D721Med (cell line): ENCODE measurements around the gene LIMK2.
A peak's percentile ranks its signal among the peaks of the same experiment; 100 is the strongest.
"Not testable (repeated sequence)": the region's sequence is repeated elsewhere in the genome, so short reads cannot be mapped to it uniquely, and the experiment has no call there.

Source experiments
- DNase-seq: peaks from one replicate; pipeline ENCODE4 v3.0.0; 2011; ENCODE audit warnings: low spot score; ENCODE audit not compliant: insufficient read length
- FAIRE-seq: peaks from 2 replicates; lab custom pipeline; 2011; peaks lifted over from hg19 to GRCh38; lab: Jason Lieb, UNC
- TF ChIP-seq, protein P1 (sequence below): IDR thresholded peaks from 2 replicates; pipeline ENCODE4 v1.5.1; 2012; ENCODE audit warnings: mild to moderate bottlenecking, control low read depth; ENCODE audit not compliant: insufficient read depth; ENCODE audit errors: missing control alignments

The LIMK2 gene

DNA sequence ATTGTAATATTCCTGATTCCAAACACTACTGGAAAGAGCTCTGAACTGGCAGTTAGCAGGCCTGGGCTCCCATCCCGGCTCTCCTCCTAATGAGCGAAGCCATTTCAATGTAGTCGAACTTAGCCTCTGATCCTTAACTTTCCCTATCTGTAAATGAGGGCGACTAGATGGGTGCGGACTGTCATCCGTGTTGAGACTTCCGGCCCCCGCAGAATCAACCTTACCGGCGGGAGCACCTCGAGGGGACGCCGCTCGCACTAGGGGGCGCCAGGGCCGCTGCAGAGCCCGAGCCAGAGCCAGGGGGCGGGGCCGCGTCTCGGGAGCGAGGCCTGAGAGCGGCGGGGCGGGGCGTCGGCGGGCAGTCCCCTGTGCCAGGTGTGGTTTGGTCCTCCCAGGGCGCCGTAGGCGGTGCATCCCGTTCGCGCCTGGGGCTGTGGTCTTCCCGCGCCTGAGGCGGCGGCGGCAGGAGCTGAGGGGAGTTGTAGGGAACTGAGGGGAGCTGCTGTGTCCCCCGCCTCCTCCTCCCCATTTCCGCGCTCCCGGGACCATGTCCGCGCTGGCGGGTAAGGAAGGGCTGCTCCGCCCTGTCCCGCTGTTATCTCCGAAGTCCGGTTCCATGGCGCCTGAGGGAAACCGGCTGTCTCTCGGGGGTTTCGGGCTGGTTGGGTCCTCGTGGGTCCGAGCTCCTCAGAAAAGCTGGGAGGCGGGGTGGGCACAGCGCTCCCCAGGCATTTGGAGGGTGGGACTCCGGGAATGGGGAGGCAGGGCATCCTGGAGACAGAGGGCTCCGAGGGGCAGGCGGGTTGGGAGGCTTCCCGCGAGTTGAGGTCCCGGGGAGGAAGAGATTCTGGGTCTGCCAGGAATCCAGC lies at the start of gene LIMK2:
Gene LIMK2 (plus strand): TSS at position 437 of the 869 bp plus-strand sequence. CDS start 111 bp downstream, at position 548.
- DNase-seq (peak; percentile 61), FAIRE-seq (no peak)
- TF ChIP-seq, protein P1, sequence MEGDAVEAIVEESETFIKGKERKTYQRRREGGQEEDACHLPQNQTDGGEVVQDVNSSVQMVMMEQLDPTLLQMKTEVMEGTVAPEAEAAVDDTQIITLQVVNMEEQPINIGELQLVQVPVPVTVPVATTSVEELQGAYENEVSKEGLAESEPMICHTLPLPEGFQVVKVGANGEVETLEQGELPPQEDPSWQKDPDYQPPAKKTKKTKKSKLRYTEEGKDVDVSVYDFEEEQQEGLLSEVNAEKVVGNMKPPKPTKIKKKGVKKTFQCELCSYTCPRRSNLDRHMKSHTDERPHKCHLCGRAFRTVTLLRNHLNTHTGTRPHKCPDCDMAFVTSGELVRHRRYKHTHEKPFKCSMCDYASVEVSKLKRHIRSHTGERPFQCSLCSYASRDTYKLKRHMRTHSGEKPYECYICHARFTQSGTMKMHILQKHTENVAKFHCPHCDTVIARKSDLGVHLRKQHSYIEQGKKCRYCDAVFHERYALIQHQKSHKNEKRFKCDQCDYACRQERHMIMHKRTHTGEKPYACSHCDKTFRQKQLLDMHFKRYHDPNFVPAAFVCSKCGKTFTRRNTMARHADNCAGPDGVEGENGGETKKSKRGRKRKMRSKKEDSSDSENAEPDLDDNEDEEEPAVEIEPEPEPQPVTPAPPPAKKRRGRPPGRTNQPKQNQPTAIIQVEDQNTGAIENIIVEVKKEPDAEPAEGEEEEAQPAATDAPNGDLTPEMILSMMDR, result peak; percentile 73

GRCh38 chr22:31170971-31171370 lies 41.1 kb upstream of the LIMK2 start:
- TF ChIP-seq, protein P1, result no peak
- no peak for FAIRE-seq

GRCh38 chr22:31171734-31172133 lies 40.4 kb upstream of the LIMK2 start:
- FAIRE-seq, DNase-seq: not testable (repeated sequence)

More at GRCh38 chr22:31170971-31171370, 41.1 kb upstream of the LIMK2 start:
- no peak for DNase-seq

GRCh38 chr22:31173386-31174145 lies 38.5 kb upstream of the LIMK2 start:
- TF ChIP-seq, protein P1, result no peak
- FAIRE-seq (no peak), DNase-seq (no peak)

DNA sequence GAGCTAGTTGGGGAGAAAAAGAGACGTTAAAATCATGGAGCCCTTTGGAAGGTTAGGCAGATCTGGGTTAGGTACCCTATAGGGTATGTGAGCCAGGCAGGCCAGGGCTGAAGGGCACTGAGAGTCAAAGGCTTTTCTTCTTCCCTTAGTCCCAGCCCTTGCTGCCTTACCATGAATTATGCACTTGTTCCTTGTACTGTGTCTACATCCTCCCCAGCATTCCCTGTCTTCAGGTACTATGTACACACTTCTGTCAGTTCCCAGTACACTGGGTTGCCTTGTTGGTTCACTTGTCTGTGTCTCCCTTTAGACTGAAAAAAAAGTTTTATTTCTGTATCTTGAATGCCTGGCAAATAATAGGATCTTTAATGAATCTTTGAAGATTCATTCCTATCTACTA lies 35.2 kb upstream of the LIMK2 start:
- DNase-seq (no peak), FAIRE-seq (no peak)
- TF ChIP-seq, protein P1, result no peak

DNA sequence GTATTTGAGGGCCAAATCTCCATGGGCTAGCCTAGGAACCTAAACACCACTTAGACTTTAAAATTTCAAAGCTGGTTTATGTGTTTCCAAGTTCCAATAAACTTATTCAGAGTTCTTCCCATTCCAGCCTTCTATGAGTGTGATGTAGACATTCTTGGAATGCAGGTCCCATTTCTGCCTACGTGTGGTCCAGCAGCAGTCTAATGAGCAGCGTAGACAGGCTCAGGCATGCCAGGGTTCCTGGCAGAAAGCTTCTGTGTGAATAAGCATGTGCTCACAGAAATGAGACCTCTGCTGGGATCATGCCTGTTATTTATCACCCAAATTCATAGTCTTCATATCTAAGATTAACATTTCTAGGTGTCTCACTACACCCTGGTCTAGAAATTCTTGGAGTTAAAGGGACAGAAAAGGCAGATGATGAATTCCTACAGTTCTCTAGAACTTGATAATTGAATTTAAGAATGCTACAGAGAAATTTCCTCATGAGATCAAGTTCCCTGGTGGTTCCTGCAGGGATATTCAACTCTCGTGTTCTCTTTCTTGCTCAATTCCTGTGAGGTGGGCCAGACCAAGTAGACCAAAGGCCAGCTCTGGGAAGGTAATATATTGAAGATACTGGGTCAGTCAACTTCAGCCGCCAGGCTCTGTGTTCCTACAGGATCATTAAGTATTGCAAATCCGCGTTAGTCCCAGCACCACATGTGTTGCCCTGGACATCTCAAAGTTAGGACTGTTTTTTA lies 34.5 kb upstream of the LIMK2 start:
- DNase-seq (no peak), FAIRE-seq (no peak)
- TF ChIP-seq, protein P1, result no peak

GRCh38 chr22:31178859-31179258 lies 33.2 kb upstream of the LIMK2 start:
- FAIRE-seq (no peak), DNase-seq (no peak)
- TF ChIP-seq, protein P1, result no peak
